HG03439 (cell line): ENCODE measurements around the gene GPR21.

Experiments
- ATAC-seq: cut with Tn5 transposase; IDR thresholded peaks from one replicate; pipeline ENCODE4 v1.9.1; 2021; ENCODE audit warnings: mild to moderate bottlenecking, moderate library complexity; ENCODE audit not compliant: unreplicated experiment

The GPR21 gene

GRCh38 chr9:123062351-123063176, 29.1 kb downstream of the GPR21 start:
- no peak for ATAC-seq

- ATAC-seq: no peak
Measured at GRCh38 chr9:123063177-123063598, 29.7 kb downstream of the GPR21 start.

- ATAC-seq: no peak
Measured at GRCh38 chr9:123063896-123064295, 30.4 kb downstream of the GPR21 start.

GRCh38 chr9:123064716-123065115, 31.2 kb downstream of the GPR21 start:
- ATAC-seq: no peak

- ATAC-seq: no peak
Measured at GRCh38 chr9:123065196-123065595, 31.7 kb downstream of the GPR21 start.

GRCh38 chr9:123067136-123067535, 33.7 kb downstream of the GPR21 start:
- ATAC-seq: no peak

- ATAC-seq: no peak
Measured at GRCh38 chr9:123069010-123069481, 35.6 kb downstream of the GPR21 start.

GRCh38 chr9:123070198-123070597, 36.7 kb downstream of the GPR21 start:
- ATAC-seq: no peak

- ATAC-seq: no peak
Measured at GRCh38 chr9:123072407-123072995, 39.0 kb downstream of the GPR21 start.

- no peak for ATAC-seq
Measured at GRCh38 chr9:123073441-123073840, 40.0 kb downstream of the GPR21 start.

- ATAC-seq: no peak
Measured at GRCh38 chr9:123073991-123074422, 40.5 kb downstream of the GPR21 start.

GRCh38 chr9:123074628-123075027, 41.2 kb downstream of the GPR21 start:
- ATAC-seq: no peak

- ATAC-seq: no peak
Measured at GRCh38 chr9:123080444-123080843, 47.0 kb downstream of the GPR21 start.

- no peak for ATAC-seq
Measured at GRCh38 chr9:123081824-123082223, 48.4 kb downstream of the GPR21 start.

- ATAC-seq: no peak
Measured at GRCh38 chr9:123083680-123084079, 50.2 kb downstream of the GPR21 start.

- ATAC-seq: no peak
Measured at GRCh38 chr9:123084256-123084655, 50.8 kb downstream of the GPR21 start.
